Stomach (tissue), 4 donors: ENCODE data around the gene R3HDM2.

Source experiments
- EP300 ChIP-seq: sonication (generic); formaldehyde crosslinking; IDR thresholded peaks from one replicate; pipeline ENCODE4 v1.6.1; 2017; ENCODE audit warnings: antibody characterized with exemption
- POLR2A ChIP-seq, 4 donors: fragments of 450-650 bp; IDR thresholded peaks; one replicate each; pipeline ENCODE4 v1.6.1; 2016; ENCODE audit warnings: antibody characterized with exemption in 4 of 4, control low read depth in 2 of 4, mild to moderate bottlenecking in 1 of 4, moderate library complexity in 1 of 4
- POLR2AphosphoS5 ChIP-seq, 3 donors: sonication (generic); formaldehyde crosslinking; IDR thresholded peaks; one replicate each; pipeline ENCODE4 v1.6.1; 2016; ENCODE audit warnings: antibody characterized with exemption in 3 of 3
- TF ChIP-seq, protein P1 (sequence below), 7 experiments: fragments of 450-650 bp in 4 of 7; fragments of 200-600 bp in 3 of 7; sonication (generic) in 3 of 7; IDR thresholded peaks; one replicate each; pipeline ENCODE4 v1.5.1; 2016 to 2019; ENCODE audit warnings: antibody characterized with exemption in 7 of 7, control low read depth in 2 of 7, mild to moderate bottlenecking in 1 of 7

GRCh38 chr12:57340104-57340503 lies 90.7 kb downstream of the R3HDM2 start:
- TF ChIP-seq, protein P1, sequence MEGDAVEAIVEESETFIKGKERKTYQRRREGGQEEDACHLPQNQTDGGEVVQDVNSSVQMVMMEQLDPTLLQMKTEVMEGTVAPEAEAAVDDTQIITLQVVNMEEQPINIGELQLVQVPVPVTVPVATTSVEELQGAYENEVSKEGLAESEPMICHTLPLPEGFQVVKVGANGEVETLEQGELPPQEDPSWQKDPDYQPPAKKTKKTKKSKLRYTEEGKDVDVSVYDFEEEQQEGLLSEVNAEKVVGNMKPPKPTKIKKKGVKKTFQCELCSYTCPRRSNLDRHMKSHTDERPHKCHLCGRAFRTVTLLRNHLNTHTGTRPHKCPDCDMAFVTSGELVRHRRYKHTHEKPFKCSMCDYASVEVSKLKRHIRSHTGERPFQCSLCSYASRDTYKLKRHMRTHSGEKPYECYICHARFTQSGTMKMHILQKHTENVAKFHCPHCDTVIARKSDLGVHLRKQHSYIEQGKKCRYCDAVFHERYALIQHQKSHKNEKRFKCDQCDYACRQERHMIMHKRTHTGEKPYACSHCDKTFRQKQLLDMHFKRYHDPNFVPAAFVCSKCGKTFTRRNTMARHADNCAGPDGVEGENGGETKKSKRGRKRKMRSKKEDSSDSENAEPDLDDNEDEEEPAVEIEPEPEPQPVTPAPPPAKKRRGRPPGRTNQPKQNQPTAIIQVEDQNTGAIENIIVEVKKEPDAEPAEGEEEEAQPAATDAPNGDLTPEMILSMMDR (IDR thresholded peaks at IDR 0.05), result no peak
- TF ChIP-seq EP300, result no peak
- TF ChIP-seq POLR2AphosphoS5 (IDR thresholded peaks at IDR 0.05), result no peak
- no peak for TF ChIP-seq POLR2A (IDR thresholded peaks at IDR 0.05)
